Esophagus mucosa (tissue), 1 donor: ENCODE results near the gene INVS. TPM values are rescaled to one million over a fixed set of nuclear protein-coding genes. Genes with fewer than 3 reads are reported as not detected.

Source experiments
- ATAC-seq: fragments of 200-7000 bp; cut with Tn5 transposase; one replicate; pipeline ENCODE4 v1.9.1; 2020
- total RNA-seq: library from RNA; stranded (reverse); gene quantifications from one replicate; pipeline ENCODE4 v1.2.4, GENCODE V29; 2023
- donor health status: DM: yes; HTN: yes; CAD: no.

The INVS gene
- total RNA-seq, 1 donor from 2014 or later: 8.6 TPM

DNA sequence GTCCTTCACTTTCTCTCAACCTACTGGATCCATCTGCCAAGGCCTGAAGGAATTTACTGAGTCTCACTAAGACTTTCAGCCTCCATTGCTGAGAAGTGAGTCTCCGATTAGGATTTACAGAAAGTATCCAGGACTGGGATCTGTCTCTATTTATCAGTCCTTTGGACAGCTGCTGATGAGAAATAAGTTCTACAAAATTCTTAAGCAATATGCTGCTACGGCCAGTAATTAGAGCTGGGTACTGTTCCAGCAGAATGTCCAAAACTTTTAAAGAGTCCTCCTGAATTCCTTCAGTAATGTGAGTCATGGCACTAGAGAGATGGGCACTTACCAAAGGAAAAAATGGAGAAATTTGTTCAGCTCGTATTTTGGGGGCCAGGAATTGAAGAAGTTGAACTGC lies 247.8 kb downstream of the INVS start:
- ATAC-seq: no peak

DNA sequence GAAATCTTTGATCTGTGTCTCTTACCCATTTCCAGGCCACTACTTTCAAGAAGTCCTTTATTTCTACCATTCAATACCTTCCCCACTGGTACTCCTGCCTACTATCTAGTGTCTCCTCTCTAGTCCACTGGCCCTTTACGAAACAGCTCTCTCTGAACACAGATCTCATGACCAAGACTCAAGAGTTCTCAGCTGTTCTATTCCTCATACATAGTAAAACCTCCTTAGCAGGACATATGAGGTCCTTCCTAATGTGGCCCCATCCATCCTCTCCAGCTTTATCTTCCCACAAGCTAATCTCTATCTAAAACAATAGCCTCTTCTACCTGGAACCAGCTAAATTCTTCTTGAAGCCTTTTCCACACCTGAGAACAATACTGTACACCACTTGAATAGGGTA lies 251.1 kb downstream of the INVS start:
- no peak for ATAC-seq

Other genes with a start within 250 kb of the INVS start
- 24.4 TPM for gene STX17, start 192.6 kb upstream of the INVS start, total RNA-seq
- gene ERP44, start 243 bp upstream of the INVS start, total RNA-seq: 14.2 TPM